NCI-H82 treated with DMSO at 0.1 percent for 48 hours (cell line): ENCODE measurements around the gene HECTD3.

Experiments
- DNase-seq: peaks from one replicate; lab custom pipeline; 2025; ENCODE audit not compliant: unreplicated experiment; lab: John Stamatoyannopoulos, UW

The HECTD3 gene

DNA sequence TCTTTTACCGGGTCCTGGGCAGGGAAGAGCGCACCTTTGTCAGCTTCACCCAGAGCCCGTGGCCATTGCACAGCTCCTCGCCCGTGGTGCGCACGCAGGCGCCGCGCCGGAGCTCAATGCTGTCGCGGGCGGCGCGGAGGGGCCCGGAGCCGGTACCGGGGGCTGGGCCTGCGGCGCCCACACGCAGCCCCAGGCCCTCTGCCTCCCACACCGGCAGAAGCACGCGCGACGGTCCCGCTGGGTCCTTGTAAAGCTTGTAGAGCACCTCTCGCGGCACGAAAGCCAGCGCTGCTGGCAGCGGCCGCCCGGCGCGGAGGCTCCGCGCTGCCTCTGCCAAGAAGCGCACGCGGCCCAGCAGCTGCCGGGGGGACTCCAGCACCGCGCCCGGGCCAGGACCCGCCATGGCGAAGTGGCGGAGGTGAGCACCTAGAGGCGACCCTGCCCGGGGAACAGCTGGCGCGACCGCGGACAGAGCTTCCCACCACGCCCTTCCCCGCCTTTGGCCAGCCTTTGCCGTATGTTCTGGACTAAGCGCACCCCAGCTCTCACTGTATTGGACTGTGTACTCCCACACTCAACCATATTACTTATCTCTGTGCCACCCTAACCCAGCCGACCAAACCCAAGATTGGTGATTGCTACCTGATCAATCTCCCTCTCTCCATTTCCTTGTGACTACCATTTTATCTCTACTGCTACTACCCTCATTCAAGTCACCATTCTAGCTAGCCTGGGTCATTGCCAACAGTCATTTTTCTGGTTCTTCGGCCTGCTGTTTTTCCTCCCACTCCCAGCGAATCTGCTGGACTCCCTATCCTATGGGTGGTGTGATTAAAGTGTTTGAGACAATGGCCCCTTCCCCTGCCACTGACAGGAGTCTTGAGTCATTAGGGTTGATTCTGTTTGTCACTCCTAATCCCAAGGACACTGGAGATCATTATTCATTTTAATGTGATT, at the start of gene HECTD3:
Gene HECTD3, minus strand, starts transcription at position 470 of the 957 bp plus-strand sequence. Its CDS starts 67 bp downstream, at position 403.
- peak; percentile 87 for DNase-seq

DNA sequence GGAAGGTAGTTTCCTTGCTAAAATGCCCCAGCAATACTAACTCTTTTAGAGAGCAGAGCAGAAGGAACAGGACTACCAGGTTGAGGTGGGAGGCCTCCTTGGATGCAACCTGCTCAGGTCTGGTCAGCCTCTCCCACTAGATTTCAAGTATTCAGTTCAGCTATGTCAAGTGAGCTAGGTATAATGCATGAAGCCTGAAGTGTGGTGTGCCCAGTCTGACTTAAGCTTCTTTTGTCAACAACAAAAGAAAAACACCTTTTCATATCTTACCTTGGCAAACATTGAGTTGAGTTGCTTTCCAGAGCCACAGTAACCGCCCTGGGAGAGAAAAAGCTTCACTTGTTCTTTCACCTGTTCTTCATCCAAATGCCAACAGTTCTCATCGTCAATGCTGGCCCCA, 48.7 kb upstream of the HECTD3 start:
- DNase-seq: no peak

DNA sequence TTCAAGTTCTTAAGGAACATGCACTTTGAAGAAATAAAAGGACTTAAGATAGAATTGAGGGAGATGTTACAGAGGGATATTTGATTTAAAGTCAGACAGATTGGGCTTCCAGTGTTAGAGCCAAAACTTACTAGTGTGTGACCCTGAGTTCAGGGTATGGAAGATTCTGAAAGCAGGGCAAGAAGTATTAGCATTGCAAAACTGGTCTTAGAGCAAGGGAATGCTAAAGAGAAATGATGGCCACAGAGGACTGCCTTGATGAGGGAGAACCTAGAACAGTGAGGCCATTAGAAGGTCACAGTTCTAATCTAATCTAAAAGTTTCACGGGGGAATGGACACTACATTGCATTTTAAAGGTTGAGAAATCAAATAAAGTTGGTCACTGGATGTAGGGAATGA, 46.4 kb upstream of the HECTD3 start:
- DNase-seq: no peak

DNA sequence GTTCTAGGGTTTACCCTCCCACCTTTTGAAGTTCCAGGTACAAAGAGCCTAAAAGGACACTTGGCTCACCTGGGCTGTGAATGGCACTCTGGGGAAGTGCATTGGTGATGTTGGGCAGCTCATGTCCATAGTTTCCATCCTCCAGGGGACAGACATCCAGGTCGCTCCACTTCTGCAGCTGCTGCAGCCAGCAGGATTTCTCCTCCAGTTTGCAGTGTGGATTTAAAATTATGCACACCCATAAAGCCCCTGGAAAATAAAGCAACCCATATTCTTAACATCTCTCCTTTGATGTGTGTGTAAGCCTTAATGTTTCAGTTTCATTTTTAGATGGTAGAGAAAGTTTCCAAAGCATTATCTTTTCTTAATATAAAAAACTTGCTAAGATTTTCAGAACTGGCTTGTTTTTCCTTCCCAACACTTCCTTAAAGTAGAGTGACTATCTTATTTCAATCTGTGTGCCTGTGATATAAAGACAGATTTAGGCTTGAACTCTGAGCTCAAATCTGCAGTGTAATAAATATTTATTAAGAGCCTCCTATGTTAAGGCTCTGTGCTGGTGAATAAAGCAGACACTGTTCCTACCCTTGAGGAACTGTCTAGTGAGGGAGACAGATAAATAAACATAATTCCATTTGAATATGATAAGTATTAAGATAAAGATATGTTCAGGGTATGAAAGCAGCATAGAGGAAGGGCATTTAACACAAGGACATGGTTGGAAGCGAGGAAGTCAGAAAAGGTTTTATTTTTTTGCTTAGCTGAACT, 40.1 kb upstream of the HECTD3 start:
- no peak for DNase-seq

DNA sequence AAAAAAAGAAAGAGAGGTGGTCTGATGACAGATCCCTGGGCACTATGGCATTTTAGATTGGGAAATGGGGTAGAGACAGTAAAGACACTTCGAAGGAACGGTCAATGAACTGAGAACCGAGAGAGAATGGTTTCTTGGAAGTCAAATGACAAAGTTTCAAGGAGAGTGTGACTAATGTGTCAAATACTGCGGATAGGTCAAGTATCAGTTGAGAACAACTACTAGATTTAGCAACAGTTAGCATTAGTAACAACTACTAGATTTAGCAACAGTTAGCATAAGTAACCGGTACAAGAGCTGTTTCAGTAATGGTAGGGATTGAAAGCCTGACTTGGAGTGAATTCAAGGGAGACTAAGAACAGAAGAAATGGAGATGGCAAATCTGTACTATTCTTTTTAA, 35.9 kb upstream of the HECTD3 start:
- no peak for DNase-seq

DNA sequence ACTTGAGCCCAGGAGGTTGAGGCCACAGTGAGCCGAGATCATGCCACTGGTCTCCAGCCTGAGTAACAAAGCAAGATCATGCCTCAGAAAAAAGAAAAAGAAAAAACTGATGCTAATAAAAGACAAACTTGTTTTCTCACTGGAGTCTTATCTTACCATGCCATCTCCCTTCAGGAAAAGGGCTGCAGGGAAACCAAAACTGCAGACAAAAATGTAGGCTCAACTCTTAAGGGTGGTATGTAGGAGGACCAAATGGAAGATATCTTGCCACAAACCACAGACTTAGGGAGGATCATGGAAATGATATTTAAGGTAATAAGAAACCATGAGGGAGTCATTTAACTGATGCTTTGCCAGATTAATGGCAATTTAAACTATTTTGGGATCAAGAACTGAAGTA, 33.8 kb upstream of the HECTD3 start:
- no peak for DNase-seq

DNA sequence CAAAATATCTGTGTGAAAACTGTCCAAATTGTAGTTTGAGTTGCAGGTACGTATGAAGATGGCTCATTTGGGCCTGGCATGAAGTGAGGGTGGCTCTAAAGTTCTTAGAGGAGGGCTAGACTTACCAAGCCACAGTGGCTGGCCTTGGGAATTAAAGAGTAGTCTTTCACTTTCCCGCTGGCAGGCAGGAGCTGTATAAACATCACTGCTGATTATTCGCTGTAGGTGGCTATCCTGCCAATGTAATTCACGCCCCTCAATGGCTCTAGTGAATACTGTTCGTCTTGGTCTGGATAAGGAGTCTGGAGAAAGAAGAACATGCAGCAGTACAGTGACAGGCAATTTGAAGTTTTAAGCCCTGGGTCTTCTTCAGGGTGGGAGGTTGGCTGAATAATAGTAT, 32.0 kb upstream of the HECTD3 start:
- no peak for DNase-seq

DNA sequence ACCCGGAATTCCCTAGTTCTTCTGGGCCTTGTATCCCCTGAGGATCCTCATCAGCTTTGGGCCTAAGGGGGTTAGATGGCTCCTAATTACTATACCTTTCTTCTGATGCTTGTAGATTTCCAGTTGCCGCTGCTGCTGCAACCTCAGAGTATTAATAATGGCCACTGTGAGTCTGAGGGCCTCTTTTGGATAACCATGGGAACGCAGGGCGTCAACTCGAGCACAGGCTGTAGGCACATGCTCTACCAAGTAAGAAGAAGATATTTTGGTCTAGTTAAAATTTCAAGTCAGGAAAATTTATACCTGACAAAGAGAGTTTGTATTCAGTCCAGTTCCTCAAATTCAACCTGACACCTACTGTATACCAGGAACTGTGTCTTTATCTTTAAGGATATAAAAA, 29.2 kb upstream of the HECTD3 start:
- no peak for DNase-seq

DNA sequence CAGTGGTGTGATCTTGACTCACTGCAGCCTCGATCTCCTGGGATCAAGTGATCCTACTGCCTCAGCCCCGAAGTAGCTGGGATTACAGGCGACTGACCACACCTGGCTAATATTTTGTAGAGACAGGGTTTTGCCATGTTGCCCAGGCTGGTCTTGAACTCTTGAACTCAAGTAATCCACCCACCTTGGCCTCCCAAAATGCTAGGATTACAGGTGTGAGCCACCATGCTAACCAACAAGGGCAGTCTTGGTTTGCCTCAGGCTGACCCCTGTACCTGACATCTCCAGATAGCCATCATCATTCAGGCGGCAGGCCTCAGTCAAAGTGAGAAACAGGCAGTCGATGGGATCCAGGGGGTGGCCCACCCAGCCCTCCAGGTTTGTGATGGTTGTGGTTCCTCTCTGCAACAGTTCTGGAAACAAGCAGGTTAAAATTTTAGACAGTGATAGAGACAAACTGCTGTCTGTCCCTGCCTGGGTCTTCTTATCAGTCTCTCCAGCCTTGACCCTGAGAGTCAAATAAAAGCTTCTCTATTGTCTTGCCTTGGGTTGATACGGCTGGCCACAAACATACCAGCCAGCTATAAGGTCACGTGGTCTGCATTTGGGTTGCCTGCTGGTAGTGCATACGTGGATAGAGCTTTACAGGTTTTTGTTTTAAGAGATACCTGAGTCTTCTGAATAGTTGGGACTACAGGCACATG, 27.7 kb upstream of the HECTD3 start:
- no peak for DNase-seq

DNA sequence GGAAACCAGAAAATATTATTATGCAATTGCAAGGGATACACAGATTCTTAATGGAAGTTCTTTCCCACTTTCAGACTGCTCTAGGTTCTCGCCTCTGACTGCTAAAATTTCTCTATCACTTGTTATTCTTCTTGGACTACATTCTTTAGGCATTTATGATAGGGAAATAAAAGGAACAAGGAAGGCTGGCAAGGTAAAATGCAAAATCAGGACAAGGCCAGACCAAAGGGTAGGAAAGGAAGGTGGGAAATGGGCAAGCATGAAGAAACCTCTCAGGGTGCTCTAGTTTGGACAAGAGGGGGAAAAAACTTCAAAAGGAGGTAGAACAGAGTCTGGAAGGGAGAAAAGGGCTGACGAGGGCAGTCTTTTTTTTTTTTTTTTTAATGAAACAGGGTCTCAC, 27.1 kb upstream of the HECTD3 start:
- DNase-seq: no peak

DNA sequence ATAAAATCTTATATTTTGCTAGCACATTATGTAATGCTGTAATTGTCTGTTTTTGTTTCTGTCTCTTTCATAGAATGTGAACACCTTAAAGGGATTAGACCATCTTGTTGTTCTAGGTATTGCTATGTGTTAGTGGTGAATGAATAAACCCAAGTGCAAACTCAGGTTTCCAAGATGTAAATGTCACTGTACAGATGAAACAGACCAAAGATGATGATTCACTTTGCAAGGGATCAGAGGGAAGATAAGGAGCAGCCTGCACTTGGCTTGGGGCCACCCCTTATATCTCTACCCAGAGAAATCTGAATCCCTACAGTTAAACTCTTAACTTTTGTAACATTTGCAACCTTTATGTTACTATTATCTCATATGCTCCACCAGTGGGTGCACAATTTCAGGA, 26.3 kb upstream of the HECTD3 start:
- no peak for DNase-seq

DNA sequence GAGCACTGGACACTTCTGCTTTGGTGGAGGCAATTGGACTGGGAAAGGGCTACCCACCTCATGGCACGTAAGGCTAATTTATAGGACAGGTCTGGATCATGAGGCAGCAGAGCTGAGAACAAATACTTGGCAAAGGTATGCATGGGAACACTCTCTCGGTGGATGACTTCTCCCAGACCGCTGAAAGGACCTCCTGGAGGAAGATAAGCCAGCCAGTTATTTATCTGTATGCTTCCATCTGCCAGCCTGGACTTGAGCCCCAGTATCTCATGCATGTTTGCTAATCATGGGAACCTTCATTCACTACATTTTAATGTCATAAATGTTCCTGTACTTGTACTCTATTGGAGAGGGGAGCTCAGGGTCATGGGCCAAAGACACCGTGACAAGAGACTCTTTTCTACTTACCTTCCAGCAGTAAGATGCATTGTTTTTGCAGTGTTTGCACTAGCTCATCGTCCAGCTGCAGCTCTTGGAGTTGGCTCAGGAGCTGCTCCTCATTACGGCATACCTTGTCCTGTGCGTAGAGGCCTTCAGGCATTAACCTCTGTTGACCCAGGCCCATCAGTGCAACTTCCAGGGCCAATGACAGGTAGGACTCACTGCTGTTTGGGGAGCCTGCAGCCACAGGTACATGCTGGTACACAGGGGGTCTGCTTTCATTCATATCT, 24.6 kb upstream of the HECTD3 start:
- DNase-seq: no peak

DNA sequence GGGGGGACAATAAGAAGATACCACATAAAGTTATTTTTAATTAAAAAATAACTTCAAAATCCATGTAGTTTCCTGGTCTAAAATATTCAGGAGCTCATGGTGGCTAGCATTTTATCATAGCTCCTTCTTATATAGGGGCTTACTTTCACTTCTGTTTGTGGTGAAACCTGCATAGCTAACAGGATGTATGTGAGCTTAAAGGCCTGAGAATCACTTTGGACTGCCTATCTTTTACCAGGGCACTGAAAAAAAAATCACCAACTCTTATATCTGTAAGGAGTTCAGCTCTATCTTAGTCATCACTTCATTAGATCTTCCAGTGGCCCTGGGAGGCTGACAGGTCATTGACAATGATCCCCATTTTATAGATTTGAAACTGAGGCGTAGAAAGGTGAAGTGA, 22.2 kb upstream of the HECTD3 start:
- no peak for DNase-seq

DNA sequence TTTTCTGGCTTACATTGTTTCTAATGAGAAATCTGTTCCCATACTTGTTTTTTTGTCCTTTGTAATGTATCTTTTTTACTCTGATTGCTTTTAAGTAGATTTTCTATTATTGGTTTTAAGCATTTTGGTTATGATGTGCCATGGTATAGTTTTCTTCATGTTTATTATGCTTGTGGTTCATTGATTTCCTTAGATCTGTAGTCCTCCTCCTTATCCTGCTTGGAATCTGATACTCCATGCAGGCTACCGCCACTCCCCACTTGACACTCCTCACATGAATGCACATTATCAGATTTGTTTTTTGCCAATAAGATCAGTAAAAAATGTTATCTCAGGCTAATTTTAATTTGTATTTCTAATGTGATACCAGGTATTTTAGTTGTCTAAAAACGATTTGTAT, 21.7 kb upstream of the HECTD3 start:
- DNase-seq: no peak

DNA sequence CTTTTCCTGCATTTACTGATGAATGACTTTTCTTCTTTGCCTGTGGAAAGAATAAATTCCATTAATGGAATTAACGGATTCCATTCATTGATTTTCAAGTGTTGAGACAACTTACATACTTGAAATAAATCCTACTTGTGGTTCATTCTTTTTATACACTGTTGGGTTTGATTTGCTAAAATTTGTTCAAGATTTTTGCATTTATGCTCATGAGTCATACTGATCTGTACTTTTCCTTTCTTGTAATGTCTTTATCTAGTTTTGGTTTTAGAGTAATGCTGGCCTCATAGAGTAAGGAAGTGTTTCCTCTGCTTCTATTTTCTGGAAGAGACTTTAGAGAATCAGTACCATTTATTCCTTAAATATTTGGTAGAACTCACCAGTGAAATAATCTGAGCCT, 15.3 kb upstream of the HECTD3 start:
- no peak for DNase-seq

DNA sequence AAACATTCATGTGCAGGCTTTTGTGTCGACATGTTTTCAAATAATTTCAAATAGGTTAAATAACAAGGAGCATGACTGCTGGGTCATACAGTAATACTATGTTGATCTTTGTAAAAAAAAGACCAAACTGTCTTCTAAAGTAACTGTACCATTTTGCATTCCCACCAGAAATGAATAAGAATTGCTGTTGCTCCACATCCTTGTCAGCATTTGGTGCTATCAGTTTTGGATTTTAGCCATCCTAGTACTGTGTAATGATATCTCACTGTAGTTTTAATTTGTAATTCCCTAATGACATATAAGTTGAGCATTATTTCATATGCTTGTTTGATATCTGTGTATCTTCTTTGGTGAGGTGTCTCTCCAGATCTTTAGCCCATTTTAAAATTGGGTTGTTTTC, 12.5 kb upstream of the HECTD3 start:
- DNase-seq: no peak

DNA sequence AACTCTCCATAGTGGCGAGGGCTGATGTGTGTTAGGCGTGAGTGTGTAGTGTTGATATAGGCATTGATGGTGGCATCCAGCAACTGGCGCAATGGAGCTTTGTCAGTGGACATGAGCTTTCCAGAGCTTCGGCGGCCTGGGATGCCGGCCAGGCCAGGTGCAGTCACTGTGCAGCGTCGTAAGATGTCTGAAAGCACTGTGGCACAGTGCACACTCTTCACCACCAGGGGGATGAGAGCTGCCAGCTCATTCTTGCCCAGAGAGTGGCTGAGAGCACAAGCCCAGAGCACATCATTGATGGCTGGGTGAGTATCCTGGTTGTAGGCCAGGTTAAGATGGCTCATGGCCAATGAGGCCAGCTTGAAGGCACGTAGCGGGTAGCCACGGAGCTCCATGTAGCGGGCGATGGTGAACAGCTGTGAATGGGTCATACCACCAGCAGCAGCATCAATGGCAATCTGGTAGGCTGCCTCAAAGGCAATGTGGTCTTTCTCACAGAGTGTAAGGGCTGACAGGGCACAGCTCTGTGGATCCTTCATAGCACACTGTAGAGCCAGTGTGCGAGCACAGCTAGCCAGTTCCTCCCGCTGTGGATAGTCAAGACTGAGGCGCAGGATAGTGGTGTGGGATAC, 7.6 kb upstream of the HECTD3 start:
- DNase-seq: no peak

DNA sequence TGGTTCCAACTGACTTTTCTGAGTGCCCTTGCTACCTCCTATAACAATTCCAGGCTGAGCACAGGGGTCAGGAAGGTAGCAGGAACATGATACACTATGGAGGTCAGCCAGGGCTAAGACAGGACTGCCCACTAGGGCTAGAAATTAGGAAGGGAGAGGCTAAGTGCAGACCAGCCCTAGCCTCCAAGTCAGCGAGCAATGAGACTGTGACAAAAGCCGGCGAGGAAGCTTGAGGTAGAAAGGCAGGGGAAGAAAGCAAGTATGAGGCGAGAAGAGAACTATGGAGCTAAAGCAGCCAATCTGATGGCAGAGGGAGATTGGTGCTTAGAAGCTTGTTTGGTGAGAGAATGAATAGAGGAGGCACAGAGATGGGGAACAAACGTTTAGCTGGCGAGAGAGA, 5.6 kb upstream of the HECTD3 start:
- DNase-seq: no peak

DNA sequence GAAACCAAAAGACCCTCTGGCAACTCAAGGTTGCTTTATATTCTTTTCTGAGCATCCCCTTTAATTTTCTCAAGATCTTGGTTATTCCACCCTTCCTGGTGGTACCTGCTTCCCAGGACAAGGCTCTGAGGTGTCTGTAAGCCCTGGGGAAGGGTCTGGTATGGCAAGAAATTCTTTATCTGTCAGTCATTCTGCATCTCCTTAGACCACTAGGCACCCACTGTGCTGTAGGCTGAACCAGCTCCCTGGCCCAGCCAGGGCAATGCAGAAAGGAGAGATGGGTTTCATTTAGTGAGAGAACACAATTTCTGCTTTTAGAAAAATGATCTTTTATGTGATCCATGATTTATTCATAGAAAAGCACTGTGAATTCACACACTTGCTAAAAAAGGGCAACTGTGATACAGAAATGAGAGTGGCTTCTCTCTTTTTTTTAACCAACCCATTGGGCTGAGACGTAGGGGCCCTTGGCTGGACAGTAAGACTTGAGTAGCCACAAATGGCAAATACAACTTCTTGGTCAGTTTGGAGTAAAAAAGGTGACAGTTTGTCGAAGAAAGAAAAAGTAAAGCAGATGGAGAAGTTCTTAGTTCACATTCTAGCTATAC, 5.1 kb upstream of the HECTD3 start:
- no peak for DNase-seq

DNA sequence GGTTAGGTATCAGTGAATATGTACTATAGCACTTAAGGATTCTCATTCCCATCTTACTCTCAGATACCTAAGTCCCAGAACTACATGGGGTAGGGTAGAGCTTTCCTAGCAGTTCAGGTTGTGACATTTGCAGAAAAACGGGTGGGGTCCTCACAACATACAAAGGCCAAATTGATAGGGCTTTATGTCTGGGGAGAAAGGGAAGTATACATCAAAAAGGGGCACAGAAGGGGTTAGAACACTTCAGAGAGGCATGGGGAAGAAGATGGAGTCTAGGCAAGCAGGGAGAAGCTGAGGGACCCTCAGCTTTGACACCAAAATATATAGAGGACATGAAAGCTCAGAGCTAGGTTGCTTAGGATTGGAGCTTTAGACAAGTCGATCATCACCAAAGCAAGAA, 4.6 kb upstream of the HECTD3 start:
- no peak for DNase-seq
